Activated CD4-positive, alpha-beta T cell treated with anti-CD3 and anti-CD28 coated beads for 1 hour (primary cell): ENCODE data around the gene LSR.
"Not testable (repeated sequence)": the region's sequence is repeated elsewhere in the genome, so short reads cannot be mapped to it uniquely, and the experiment has no call there.

Source experiments
- DNase-seq: peaks from one replicate; pipeline ENCODE4 v3.0.0-alpha.2; 2020

Gene LSR

GRCh38 chr19:35268536-35269437 is 20.0 kb downstream of the LSR start, which contains the start of gene USF2:
Gene USF2, plus strand, starts transcription at chr19:35268962. Its CDS starts 140 bp downstream, at chr19:35269102.
- DNase-seq = peak; percentile 41

- DNase-seq = peak; percentile 66
Observed at GRCh38 chr19:35269438-35270117, 20.8 kb downstream of the LSR start.

- no peak for DNase-seq
Observed at GRCh38 chr19:35270381-35270811, 21.6 kb downstream of the LSR start.

GRCh38 chr19:35271546-35271945 is 22.7 kb downstream of the LSR start:
- no peak for DNase-seq

GRCh38 chr19:35272122-35272719 is 23.4 kb downstream of the LSR start:
- no peak for DNase-seq

GRCh38 chr19:35272954-35273649 is 24.3 kb downstream of the LSR start:
- no peak for DNase-seq

- no peak for DNase-seq
Observed at GRCh38 chr19:35273686-35274259, 25.0 kb downstream of the LSR start.

GRCh38 chr19:35274323-35274722 is 25.5 kb downstream of the LSR start:
- no peak for DNase-seq

GRCh38 chr19:35276706-35277281 is 28.0 kb downstream of the LSR start:
- DNase-seq = no peak

GRCh38 chr19:35278578-35279284 is 29.9 kb downstream of the LSR start:
- DNase-seq = no peak

GRCh38 chr19:35279374-35279773 is 30.6 kb downstream of the LSR start:
- DNase-seq = no peak

- DNase-seq = no peak
Observed at GRCh38 chr19:35279985-35280821, 31.4 kb downstream of the LSR start.

GRCh38 chr19:35281303-35281702 is 32.5 kb downstream of the LSR start:
- DNase-seq = no peak

GRCh38 chr19:35284153-35285094 is 35.6 kb downstream of the LSR start:
- no peak for DNase-seq

GRCh38 chr19:35285095-35285449 is 36.3 kb downstream of the LSR start:
- no peak for DNase-seq

GRCh38 chr19:35285465-35285864 is 36.7 kb downstream of the LSR start:
- DNase-seq = not testable (repeated sequence)

- not testable (repeated sequence) for DNase-seq
Observed at GRCh38 chr19:35286101-35286500, 37.3 kb downstream of the LSR start.

- no peak for DNase-seq
Observed at GRCh38 chr19:35287713-35288112, 38.9 kb downstream of the LSR start.

GRCh38 chr19:35288331-35288730 is 39.5 kb downstream of the LSR start:
- DNase-seq = no peak
